ENCODE results near the gene UBN1. TPM values are rescaled to one million over a fixed set of nuclear protein-coding genes. Genes with fewer than 3 reads are reported as not detected.

Gene UBN1
- total RNA-seq, 1 donor from 2014 or later: 17.6 TPM

GRCh38 chr16:4847774-4848587 is 700 bp downstream of the UBN1 start:
- DNase-seq (ENCODE audit: low read depth) (peak; percentile 73), FAIRE-seq (no peak)
- no peak for TF ChIP-seq CTCF (IDR thresholded peaks at IDR 0.05; ENCODE audit: insufficient read depth, low read length, severe bottlenecking)
- Histone ChIP-seq H3K27me3 (ENCODE audit: control insufficient read depth, insufficient read depth, low read length) (no peaks in the 10 kb centered on the region), H3K36me3 (ENCODE audit: control insufficient read depth, insufficient read depth, low read length) (peaks cover 8% of the 10 kb centered on the region), H3K4me3 (ENCODE audit: low read depth, low read length) (peak overlapping the region; percentile 88)

GRCh38 chr16:4850211-4850610 is 2.9 kb downstream of the UBN1 start:
- Histone ChIP-seq H3K36me3 (ENCODE audit: control insufficient read depth, insufficient read depth, low read length) (peaks cover 10% of the 10 kb centered on the region), H3K27me3 (ENCODE audit: control insufficient read depth, insufficient read depth, low read length) (no peaks in the 10 kb centered on the region), H3K4me3 (ENCODE audit: low read depth, low read length) (no peak overlapping the region)
- no peak for TF ChIP-seq CTCF (IDR thresholded peaks at IDR 0.05; ENCODE audit: insufficient read depth, low read length, severe bottlenecking)
- DNase-seq (ENCODE audit: low read depth) (no peak), FAIRE-seq (no peak)

- H3K36me3 ChIP-seq (ENCODE audit: control insufficient read depth, insufficient read depth, low read length): peaks cover 10% of the 10 kb centered on the region
- no peak overlapping the region for H3K4me3 ChIP-seq (ENCODE audit: low read depth, low read length)
- TF ChIP-seq CTCF (IDR thresholded peaks at IDR 0.05; ENCODE audit: insufficient read depth, low read length, severe bottlenecking): no peak
- peak; percentile 72 for DNase-seq (ENCODE audit: low read depth)
- H3K27me3 ChIP-seq (ENCODE audit: control insufficient read depth, insufficient read depth, low read length): no peaks in the 10 kb centered on the region
- no peak for FAIRE-seq
Observed at GRCh38 chr16:4852221-4852872, 5.1 kb downstream of the UBN1 start.

GRCh38 chr16:4855371-4855770 is 8.1 kb downstream of the UBN1 start:
- TF ChIP-seq CTCF (IDR thresholded peaks at IDR 0.05; ENCODE audit: insufficient read depth, low read length, severe bottlenecking): no peak
- H3K36me3 ChIP-seq (ENCODE audit: control insufficient read depth, insufficient read depth, low read length): peaks cover 19% of the 10 kb centered on the region
- no peak for DNase-seq (ENCODE audit: low read depth)
- no peak overlapping the region for H3K4me3 ChIP-seq (ENCODE audit: low read depth, low read length)
- FAIRE-seq: no peak
- H3K27me3 ChIP-seq (ENCODE audit: control insufficient read depth, insufficient read depth, low read length): no peaks in the 10 kb centered on the region

GRCh38 chr16:4855804-4856203 is 8.5 kb downstream of the UBN1 start:
- no peak for TF ChIP-seq CTCF (IDR thresholded peaks at IDR 0.05; ENCODE audit: insufficient read depth, low read length, severe bottlenecking)
- DNase-seq (ENCODE audit: low read depth) (no peak), FAIRE-seq (no peak)
- Histone ChIP-seq H3K4me3 (ENCODE audit: low read depth, low read length) (no peak overlapping the region), H3K27me3 (ENCODE audit: control insufficient read depth, insufficient read depth, low read length) (no peaks in the 10 kb centered on the region), H3K36me3 (ENCODE audit: control insufficient read depth, insufficient read depth, low read length) (peaks cover 22% of the 10 kb centered on the region)
